ENCODE measurements around the gene HERPUD2. TPM values are rescaled to one million over a fixed set of nuclear protein-coding genes. Genes with fewer than 3 reads are reported as not detected.
A peak's percentile ranks its signal among the peaks of the same experiment; 100 is the strongest.

HERPUD2 gene
- total RNA-seq, 4 donors from 2014 or later: 26.1 to 35.3 (median 27.5) TPM

GRCh38 chr7:35650751-35651150 is 44.2 kb downstream of the HERPUD2 start:
- whole genome bisulfite sequencing, 2 donors (ENCODE audit: low coverage in 1 of 2): 100% methylated on average over 3 to 4 of the region's 4 CpGs

GRCh38 chr7:35649711-35650110 is 45.2 kb downstream of the HERPUD2 start:
- Histone ChIP-seq H3K36me3 (peaks cover 0 to 29% of the 10 kb centered on the region in 2 donors), H3K27me3 (no peaks in the 10 kb centered on the region), H3K4me3 (no peak overlapping the region), H3K27ac (no peak overlapping the region), H3K9me3 (peaks cover 0 to 7% (median 0%) of the 10 kb centered on the region in 3 donors), H3K4me1 (peaks cover 6 to 43% (median 8%) of the 10 kb centered on the region in 3 donors)
- ATAC-seq: no peak
- WGBS, 2 donors (ENCODE audit: low coverage in 1 of 2): 94 to 97% methylated on average over 3 of the region's 3 CpGs
- no peak for TF ChIP-seq EP300 (IDR thresholded peaks at IDR 0.05)
- no peak for TF ChIP-seq CTCF (IDR thresholded peaks at IDR 0.05)
- no peak for TF ChIP-seq POLR2AphosphoS5 (IDR thresholded peaks at IDR 0.05)
- no peak for TF ChIP-seq POLR2A (IDR thresholded peaks at IDR 0.05)

More at GRCh38 chr7:35650751-35651150, 44.2 kb downstream of the HERPUD2 start:
- no peak overlapping the region for H3K4me3 ChIP-seq
- no peak for ATAC-seq
- H3K9me3 ChIP-seq: peaks cover 0 to 7% (median 0%) of the 10 kb centered on the region in 3 donors
- no peak overlapping the region for H3K27ac ChIP-seq
- no peak for TF ChIP-seq CTCF (IDR thresholded peaks at IDR 0.05)
- TF ChIP-seq EP300 (IDR thresholded peaks at IDR 0.05): no peak
- no peak for TF ChIP-seq POLR2A (IDR thresholded peaks at IDR 0.05)
- no peak for TF ChIP-seq POLR2AphosphoS5 (IDR thresholded peaks at IDR 0.05)
- peaks cover 0 to 31% of the 10 kb centered on the region in 2 donors for H3K36me3 ChIP-seq
- H3K4me1 ChIP-seq: peaks cover 6 to 39% (median 8%) of the 10 kb centered on the region in 3 donors
- no peaks in the 10 kb centered on the region for H3K27me3 ChIP-seq

- H3K4me1 ChIP-seq: peaks cover 6 to 37% (median 8%) of the 10 kb centered on the region in 3 donors
- H3K27me3 ChIP-seq: no peaks in the 10 kb centered on the region
These were observed 46.6 kb downstream of the HERPUD2 start for GRCh38 chr7:35648367-35648766.

GRCh38 chr7:35647171-35647574 is 47.8 kb downstream of the HERPUD2 start:
- TF ChIP-seq EP300 (IDR thresholded peaks at IDR 0.05) (no peak), CTCF (IDR thresholded peaks at IDR 0.05) (no peak), POLR2AphosphoS5 (IDR thresholded peaks at IDR 0.05) (no peak), POLR2A (IDR thresholded peaks at IDR 0.05) (no peak)
- Histone ChIP-seq H3K27ac (peak overlapping the region in 3 of 4 donors; percentile 23 to 63 (median 46)), H3K27me3 (no peaks in the 10 kb centered on the region), H3K9me3 (peaks cover 0 to under 1% (median 0%) of the 10 kb centered on the region in 3 donors), H3K4me1 (peaks cover 6 to 37% (median 8%) of the 10 kb centered on the region in 3 donors), H3K36me3 (peaks cover 0 to 23% of the 10 kb centered on the region in 2 donors), H3K4me3 (peak overlapping the region in 1 of 2 donors; percentile 8)
- 19 to 29% methylated on average over 2 to 4 of the region's 4 CpGs for WGBS, 2 donors (ENCODE audit: low coverage in 1 of 2)
- ATAC-seq: no peak

More at GRCh38 chr7:35648367-35648766, 46.6 kb downstream of the HERPUD2 start:
- Histone ChIP-seq H3K9me3 (peaks cover 0 to 7% (median 0%) of the 10 kb centered on the region in 3 donors), H3K27ac (peak overlapping the region in 3 of 4 donors; percentile 23 to 46 (median 35)), H3K36me3 (peaks cover 0 to 29% of the 10 kb centered on the region in 2 donors), H3K4me3 (no peak overlapping the region)
- WGBS, 2 donors (ENCODE audit: low coverage in 1 of 2): 30 to 40% methylated on average over 3 of the region's 3 CpGs
- TF ChIP-seq EP300 (IDR thresholded peaks at IDR 0.05): no peak
- no peak for ATAC-seq

- 33 to 40% methylated on average over 1 to 3 of the region's 3 CpGs for WGBS, 2 donors (ENCODE audit: low coverage in 1 of 2)
- peaks cover 6 to 43% (median 8%) of the 10 kb centered on the region in 3 donors for H3K4me1 ChIP-seq
- H3K9me3 ChIP-seq: no peaks in the 10 kb centered on the region
- no peak for TF ChIP-seq EP300 (IDR thresholded peaks at IDR 0.05)
- TF ChIP-seq POLR2AphosphoS5 (IDR thresholded peaks at IDR 0.05): no peak
- no peak for TF ChIP-seq CTCF (IDR thresholded peaks at IDR 0.05)
- no peak for TF ChIP-seq POLR2A (IDR thresholded peaks at IDR 0.05)
- H3K27me3 ChIP-seq: no peaks in the 10 kb centered on the region
- peak overlapping the region in 2 of 4 donors; percentile 46 to 63 for H3K27ac ChIP-seq
- ATAC-seq: no peak
- peak overlapping the region in 1 of 2 donors; percentile 8 for H3K4me3 ChIP-seq
- peaks cover 0 to 20% of the 10 kb centered on the region in 2 donors for H3K36me3 ChIP-seq
These were observed 48.5 kb downstream of the HERPUD2 start for GRCh38 chr7:35646289-35647023.
